Measurements from ENCODE around the gene SLC13A1. TPM values are rescaled to one million over a fixed set of nuclear protein-coding genes. Genes with fewer than 3 reads are reported as not detected.

Gene SLC13A1
- total RNA-seq, 4 donors from 2014 or later, result not detected

DNA sequence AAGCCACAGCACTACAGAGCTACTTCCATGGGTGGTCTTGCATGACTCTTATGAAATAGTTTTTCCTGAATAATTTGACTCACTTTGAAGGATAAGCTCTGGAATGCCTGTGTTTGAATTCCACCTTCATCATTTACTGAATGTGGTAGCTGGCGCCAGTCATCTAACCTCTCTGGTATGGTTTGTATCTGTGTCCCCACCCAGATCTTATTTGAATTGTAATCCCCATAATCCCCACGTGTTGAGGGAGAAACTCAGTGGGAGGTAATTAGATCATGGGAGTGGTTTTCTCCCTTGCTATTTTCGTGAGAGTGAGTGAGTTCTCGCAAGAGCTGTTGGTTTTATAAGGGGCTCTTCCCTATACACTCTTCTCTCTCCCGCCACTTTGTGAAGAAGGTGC lies 11.2 kb upstream of the SLC13A1 start:
- Histone ChIP-seq H3K36me3 (no peaks in the 10 kb centered on the region), H3K27ac (no peak overlapping the region), H3K9me3 (no peaks in the 10 kb centered on the region), H3K27me3 (no peaks in the 10 kb centered on the region), H3K4me1 (no peaks in the 10 kb centered on the region), H3K4me3 (replicated peaks in 1 of 3) (no peak overlapping the region)
- TF ChIP-seq CTCF (IDR thresholded peaks at IDR 0.05) (no peak), POLR2A (IDR thresholded peaks at IDR 0.05) (no peak)
- 72 to 76% methylated on average over 5 of the region's 5 CpGs for WGBS, 2 donors
- intact Hi-C loops (cut with DNase I), result no loop called here
- DNase-seq, result no peak

- Histone ChIP-seq H3K36me3 (no peaks in the 10 kb centered on the region), H3K4me1 (no peaks in the 10 kb centered on the region), H3K27me3 (no peaks in the 10 kb centered on the region), H3K27ac (no peak overlapping the region), H3K9me3 (no peaks in the 10 kb centered on the region), H3K4me3 (replicated peaks in 1 of 3) (no peak overlapping the region)
- TF ChIP-seq POLR2A (IDR thresholded peaks at IDR 0.05), result no peak
- TF ChIP-seq CTCF (IDR thresholded peaks at IDR 0.05), result no peak
- WGBS, 2 donors, result 72% methylated on average over 3 of the region's 3 CpGs
- intact Hi-C loops (cut with DNase I), result loop anchor here (5.0 kb wide), 1 partner anchor 158 kb away; no protein-coding TSS in a partner anchor
- no peak for DNase-seq
Measured at GRCh38 chr7:123209786-123210185, 10.0 kb upstream of the SLC13A1 start.

DNA sequence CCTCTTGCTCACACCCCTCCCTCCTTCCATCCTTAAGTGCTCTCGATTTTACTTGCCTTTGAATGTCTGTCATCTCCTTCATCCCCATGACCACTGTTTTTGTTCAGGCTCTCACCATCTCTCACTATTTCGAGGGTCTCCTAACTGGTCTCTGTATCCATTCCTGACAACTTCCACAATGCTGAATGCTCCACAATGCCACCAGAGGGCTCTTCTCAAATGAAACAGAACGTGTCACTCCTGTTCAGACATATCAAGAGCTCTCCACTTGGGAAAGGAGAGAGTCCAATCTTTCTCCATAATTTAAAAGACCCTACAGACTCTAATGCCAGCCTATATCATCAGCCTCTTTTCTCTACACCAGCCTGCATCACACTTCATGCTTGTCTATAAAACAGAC lies 9.0 kb upstream of the SLC13A1 start:
- H3K4me3 ChIP-seq (replicated peaks in 1 of 3), result no peak overlapping the region
- no peaks in the 10 kb centered on the region for H3K4me1 ChIP-seq
- H3K9me3 ChIP-seq, result no peaks in the 10 kb centered on the region
- no peaks in the 10 kb centered on the region for H3K36me3 ChIP-seq
- no peak overlapping the region for H3K27ac ChIP-seq
- DNase-seq, result peak; percentile 17 to 25
- no peaks in the 10 kb centered on the region for H3K27me3 ChIP-seq
- intact Hi-C loops (cut with DNase I), result loop anchor here (5.0 kb wide), 1 partner anchor 159 kb away; no protein-coding TSS in a partner anchor
- WGBS, 2 donors, result 25 to 33% methylated on average over 3 of the region's 3 CpGs
- no peak for TF ChIP-seq POLR2A (IDR thresholded peaks at IDR 0.05)
- TF ChIP-seq CTCF (IDR thresholded peaks at IDR 0.05), result peak in 5 of 6 experiments; percentile 27 to 78 (median 48)

DNA sequence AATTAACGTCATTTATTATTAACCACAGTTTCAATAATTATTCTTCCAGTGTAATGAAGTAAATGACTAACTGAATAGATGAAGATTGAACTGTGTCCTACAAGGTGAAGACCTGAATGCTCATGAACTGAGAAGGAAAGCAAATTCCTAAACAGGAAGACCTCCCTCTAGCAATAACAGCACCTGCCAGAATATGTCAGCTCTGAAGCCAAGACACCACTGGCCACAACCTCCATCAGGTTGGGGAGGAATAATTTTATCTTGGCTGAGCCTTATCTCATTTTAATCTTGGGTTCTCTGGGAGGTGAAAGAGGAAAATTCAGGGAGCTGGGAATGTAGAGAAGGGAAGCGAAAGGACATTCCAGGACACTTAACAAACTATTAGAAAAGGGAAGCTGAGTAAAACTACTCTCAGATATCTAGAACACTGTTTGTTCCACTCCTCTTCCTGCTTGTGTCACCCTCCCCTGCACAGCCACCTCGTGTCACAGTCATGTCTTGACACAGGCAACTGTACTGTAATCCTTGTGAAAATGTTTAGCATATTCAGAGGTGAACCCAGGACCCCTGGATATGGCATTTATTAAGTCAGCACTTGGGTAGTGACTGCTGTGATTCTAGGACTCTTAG lies 4.6 kb upstream of the SLC13A1 start:
- no peak overlapping the region for H3K27ac ChIP-seq
- TF ChIP-seq CTCF (IDR thresholded peaks at IDR 0.05) (no peak), POLR2A (IDR thresholded peaks at IDR 0.05) (no peak)
- no peaks in the 10 kb centered on the region for H3K36me3 ChIP-seq
- intact Hi-C loops (cut with DNase I), result no loop called here
- no peaks in the 10 kb centered on the region for H3K4me1 ChIP-seq
- no peaks in the 10 kb centered on the region for H3K27me3 ChIP-seq
- DNase-seq, result no peak
- H3K9me3 ChIP-seq, result no peaks in the 10 kb centered on the region
- WGBS, 2 donors, result 67 to 77% methylated on average over 3 of the region's 3 CpGs
- no peak overlapping the region for H3K4me3 ChIP-seq (replicated peaks in 1 of 3)

GRCh38 chr7:123201901-123202300 lies 2.1 kb upstream of the SLC13A1 start:
- TF ChIP-seq POLR2A (IDR thresholded peaks at IDR 0.05) (no peak), CTCF (IDR thresholded peaks at IDR 0.05) (no peak)
- Histone ChIP-seq H3K27me3 (no peaks in the 10 kb centered on the region), H3K27ac (no peak overlapping the region), H3K36me3 (no peaks in the 10 kb centered on the region), H3K9me3 (no peaks in the 10 kb centered on the region), H3K4me1 (no peaks in the 10 kb centered on the region), H3K4me3 (replicated peaks in 1 of 3) (no peak overlapping the region)
- intact Hi-C loops (cut with DNase I), result no loop called here
- DNase-seq, result no peak
- 57 to 65% methylated on average over 3 of the region's 3 CpGs for WGBS, 2 donors

Data from thyroid gland (tissue), 4 donors.